ENCODE data around the gene ENDOV.

Gene ENDOV

GRCh38 chr17:80459234-80459633, 44.3 kb downstream of the ENDOV start:
- in situ Hi-C loops (cut with HindIII; ENCODE audit: low pct_ligation_motif_present, low sequenced_read_pairs), result no loop called here
- TF ChIP-seq CTCF (IDR thresholded peaks at IDR 0.05; ENCODE audit: low read depth, low read length, missing control alignments), result no peak
- no peak overlapping the region for H3K27ac ChIP-seq
- DNase-seq, result no peak
- no peaks in the 10 kb centered on the region for H3K27me3 ChIP-seq (replicated peaks)
- no peak overlapping the region for H3K4me3 ChIP-seq (ENCODE audit: low read depth, low read length)
- H3K36me3 ChIP-seq (replicated peaks), result no peaks in the 10 kb centered on the region

- in situ Hi-C loops (cut with HindIII; ENCODE audit: low pct_ligation_motif_present, low sequenced_read_pairs), result no loop called here
- no peak for DNase-seq
- Histone ChIP-seq H3K27me3 (replicated peaks) (no peaks in the 10 kb centered on the region), H3K4me3 (ENCODE audit: low read depth, low read length) (no peak overlapping the region), H3K27ac (no peak overlapping the region), H3K36me3 (replicated peaks) (no peaks in the 10 kb centered on the region)
- TF ChIP-seq CTCF (IDR thresholded peaks at IDR 0.05; ENCODE audit: low read depth, low read length, missing control alignments), result no peak
These were observed 45.5 kb downstream of the ENDOV start for GRCh38 chr17:80460429-80460834.

- TF ChIP-seq CTCF (IDR thresholded peaks at IDR 0.05; ENCODE audit: low read depth, low read length, missing control alignments), result no peak
- in situ Hi-C loops (cut with HindIII; ENCODE audit: low pct_ligation_motif_present, low sequenced_read_pairs), result no loop called here
- no peaks in the 10 kb centered on the region for H3K27me3 ChIP-seq (replicated peaks)
- H3K27ac ChIP-seq, result no peak overlapping the region
- H3K36me3 ChIP-seq (replicated peaks), result no peaks in the 10 kb centered on the region
- no peak for DNase-seq
- no peak overlapping the region for H3K4me3 ChIP-seq (ENCODE audit: low read depth, low read length)
These were observed 46.7 kb downstream of the ENDOV start for GRCh38 chr17:80461528-80462160.

- TF ChIP-seq CTCF (IDR thresholded peaks at IDR 0.05; ENCODE audit: low read depth, low read length, missing control alignments), result no peak
- Histone ChIP-seq H3K27me3 (replicated peaks) (no peaks in the 10 kb centered on the region), H3K27ac (no peak overlapping the region), H3K4me3 (ENCODE audit: low read depth, low read length) (no peak overlapping the region), H3K36me3 (replicated peaks) (no peaks in the 10 kb centered on the region)
- DNase-seq, result no peak
- in situ Hi-C loops (cut with HindIII; ENCODE audit: low pct_ligation_motif_present, low sequenced_read_pairs), result no loop called here
These were observed 48.9 kb downstream of the ENDOV start for GRCh38 chr17:80463784-80464400.

- no peak for DNase-seq
- Histone ChIP-seq H3K27ac (no peak overlapping the region), H3K4me3 (ENCODE audit: low read depth, low read length) (no peak overlapping the region), H3K36me3 (replicated peaks) (no peaks in the 10 kb centered on the region), H3K27me3 (replicated peaks) (no peaks in the 10 kb centered on the region)
- no peak for TF ChIP-seq CTCF (IDR thresholded peaks at IDR 0.05; ENCODE audit: low read depth, low read length, missing control alignments)
- in situ Hi-C loops (cut with HindIII; ENCODE audit: low pct_ligation_motif_present, low sequenced_read_pairs), result no loop called here
These were observed 49.5 kb downstream of the ENDOV start for GRCh38 chr17:80464486-80464885.

Measured in brain microvascular endothelial cell (primary cell).